Dermis microvascular lymphatic vessel endothelial cell (primary cell): ENCODE measurements around the gene SPTB. TPM values are rescaled to one million over a fixed set of nuclear protein-coding genes. Genes with fewer than 3 reads are reported as not detected.

Experiments used
- DNase-seq, 2 donors: peaks; one replicate each; pipeline versions ENCODE4 v3.0.0 to v3.0.0-alpha.2; 2010; ENCODE audit warnings: low read depth in 2 of 2
- total RNA-seq: library from RNA; depleted of rRNA; stranded (reverse); fragments of >200 nt; gene quantifications from 2 replicates; pipeline ENCODE4 v1.2.1, GENCODE V29; 2014

The SPTB gene
- total RNA-seq, 1 donor from 2014 or later = 0.13 TPM

DNA sequence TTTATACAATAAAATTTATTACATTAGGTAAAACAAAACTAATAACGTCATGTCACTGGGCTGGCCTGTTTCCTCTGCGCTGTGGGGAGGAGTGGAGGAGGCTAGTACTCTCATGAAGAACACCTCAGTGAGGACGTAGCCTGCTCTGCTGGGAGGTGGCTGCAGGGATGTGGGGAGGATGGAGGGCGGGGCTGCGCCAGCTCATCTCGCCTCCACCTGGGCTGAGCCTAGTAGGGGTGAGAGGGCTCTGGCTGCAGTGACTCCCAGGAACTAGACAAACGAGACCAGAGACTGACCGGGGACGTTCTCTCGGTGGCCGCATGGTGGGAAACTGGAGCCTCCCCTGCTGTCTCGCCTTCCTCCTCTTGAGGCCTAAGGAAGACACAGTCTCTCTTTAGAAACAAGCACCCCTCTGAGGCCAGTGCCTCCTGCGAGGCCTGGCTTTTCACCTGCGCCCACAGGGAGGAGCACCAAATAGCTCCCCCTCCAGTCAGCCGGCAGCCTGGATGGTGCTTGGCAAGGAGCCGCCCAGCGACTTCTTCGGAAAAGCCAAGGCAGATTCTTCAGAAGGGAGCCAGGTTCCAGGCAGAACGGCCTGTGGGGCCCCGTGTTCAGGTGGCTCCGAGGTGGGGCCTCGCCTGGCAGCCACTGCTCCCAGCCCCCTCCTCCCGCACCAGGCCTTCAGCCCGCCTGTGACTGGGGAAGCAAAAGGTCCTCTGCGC lies 113.1 kb downstream of the SPTB start:
- DNase-seq = no peak

DNA sequence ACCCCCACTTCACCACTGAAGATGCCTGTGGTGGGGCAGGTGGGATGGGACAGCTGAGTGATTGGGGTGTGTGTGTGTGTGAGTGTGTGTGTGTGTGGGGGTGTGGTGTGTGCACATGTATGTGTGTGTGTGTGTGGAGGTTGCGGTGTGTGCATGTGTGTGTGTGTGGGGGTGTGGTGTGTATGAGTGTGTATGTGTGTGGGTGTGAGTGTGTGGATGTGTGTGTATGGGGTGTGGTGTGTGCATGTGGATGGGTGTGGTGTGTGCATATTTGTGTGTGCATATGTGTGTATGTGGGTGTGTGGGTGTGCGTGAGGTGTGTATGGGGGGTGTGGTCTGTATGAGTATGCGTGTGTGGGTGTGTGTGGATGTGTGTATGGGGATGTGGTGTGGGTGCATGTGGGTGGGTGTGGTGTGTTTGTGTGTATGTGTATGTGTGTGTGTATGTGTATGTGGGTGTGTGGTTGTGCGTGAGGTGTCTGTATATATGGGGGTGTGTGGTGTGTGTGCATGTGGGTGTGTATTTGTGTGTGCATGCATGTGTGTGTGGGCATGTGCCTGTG lies 113.9 kb downstream of the SPTB start:
- no peak for DNase-seq

DNA sequence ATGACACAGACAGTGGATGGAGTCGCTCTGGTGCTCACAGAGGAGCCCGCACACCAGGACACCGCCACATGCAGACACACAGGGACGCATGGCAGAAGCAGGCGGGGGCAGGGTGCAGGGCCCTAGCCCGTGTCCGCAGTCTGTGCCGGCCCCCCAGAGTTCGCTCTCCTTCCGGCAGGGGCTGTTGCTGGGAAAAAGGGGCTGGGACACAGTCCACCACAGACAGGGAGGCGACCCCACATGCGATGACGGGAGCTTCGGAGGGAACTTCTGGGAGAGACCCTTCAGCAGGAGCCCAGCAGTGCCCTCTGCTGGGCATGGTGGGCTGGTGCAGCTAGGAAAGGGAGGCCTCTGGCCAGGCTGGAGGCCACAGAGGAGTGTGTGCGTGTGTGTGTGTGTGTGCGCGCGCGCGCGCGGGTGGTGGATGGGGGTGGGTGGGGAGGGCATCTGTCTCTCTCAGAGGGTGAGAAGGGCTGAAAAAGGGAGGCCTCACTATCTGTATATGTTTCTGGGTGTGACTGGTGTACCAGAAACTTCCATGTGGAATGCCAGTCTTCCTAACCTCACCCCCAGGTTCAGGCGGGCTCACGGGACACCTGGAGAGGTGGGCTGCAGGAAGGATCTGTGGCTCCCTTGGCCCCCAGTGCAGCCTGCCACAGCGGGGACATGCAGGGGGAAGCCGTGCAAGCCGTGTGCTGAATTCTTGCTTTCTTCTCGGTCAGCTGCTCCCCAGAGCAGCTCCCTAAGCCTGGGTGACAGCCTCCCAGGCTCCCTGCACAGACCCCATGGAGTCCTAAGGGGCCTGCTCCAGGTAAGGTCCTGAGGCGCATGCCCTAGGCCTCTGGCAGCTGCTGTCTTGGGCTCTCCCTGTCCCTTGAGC lies 114.8 kb downstream of the SPTB start:
- peak in 1 of 2 donors; percentile 71 for DNase-seq

DNA sequence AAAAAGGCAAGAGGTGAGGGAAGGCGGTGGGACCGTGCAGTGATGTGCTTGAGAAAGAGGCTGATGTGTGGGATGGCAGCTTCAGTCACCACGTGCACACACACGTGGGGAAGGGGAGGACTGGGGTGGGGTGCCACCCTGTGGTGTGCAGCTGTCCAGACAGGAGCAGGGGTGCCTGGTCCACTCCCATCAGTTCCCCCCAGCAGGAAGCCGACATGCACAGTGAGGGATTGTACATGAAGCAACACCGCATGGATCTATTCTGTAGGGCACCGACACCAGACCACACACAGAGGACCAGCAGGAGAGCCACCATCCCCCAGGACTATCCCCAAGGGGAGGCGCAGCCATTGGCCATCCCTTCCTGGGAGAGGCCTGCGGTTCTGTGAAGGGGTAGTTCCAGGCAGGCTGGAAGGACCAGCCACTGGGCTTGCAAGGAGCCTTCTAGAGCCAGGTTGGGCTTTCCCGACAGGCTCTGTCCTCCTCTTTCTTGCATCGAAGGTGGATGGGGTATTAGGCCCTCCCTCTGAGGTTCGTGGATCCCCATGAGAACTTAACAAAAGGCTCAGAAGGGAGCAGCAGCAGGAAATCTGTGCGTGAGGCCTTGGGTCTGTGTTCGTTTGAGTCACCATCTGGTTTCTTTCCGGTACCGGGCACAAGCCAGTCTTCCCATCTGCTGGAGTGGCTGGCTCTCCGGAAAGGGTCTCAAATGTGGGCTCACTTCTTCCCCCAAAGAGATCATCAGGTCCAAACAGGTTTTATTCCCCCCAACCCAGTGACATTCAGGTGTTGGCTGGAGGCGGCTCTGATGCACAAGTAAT lies 115.7 kb downstream of the SPTB start:
- DNase-seq = peak in 1 of 2 donors; percentile 54

DNA sequence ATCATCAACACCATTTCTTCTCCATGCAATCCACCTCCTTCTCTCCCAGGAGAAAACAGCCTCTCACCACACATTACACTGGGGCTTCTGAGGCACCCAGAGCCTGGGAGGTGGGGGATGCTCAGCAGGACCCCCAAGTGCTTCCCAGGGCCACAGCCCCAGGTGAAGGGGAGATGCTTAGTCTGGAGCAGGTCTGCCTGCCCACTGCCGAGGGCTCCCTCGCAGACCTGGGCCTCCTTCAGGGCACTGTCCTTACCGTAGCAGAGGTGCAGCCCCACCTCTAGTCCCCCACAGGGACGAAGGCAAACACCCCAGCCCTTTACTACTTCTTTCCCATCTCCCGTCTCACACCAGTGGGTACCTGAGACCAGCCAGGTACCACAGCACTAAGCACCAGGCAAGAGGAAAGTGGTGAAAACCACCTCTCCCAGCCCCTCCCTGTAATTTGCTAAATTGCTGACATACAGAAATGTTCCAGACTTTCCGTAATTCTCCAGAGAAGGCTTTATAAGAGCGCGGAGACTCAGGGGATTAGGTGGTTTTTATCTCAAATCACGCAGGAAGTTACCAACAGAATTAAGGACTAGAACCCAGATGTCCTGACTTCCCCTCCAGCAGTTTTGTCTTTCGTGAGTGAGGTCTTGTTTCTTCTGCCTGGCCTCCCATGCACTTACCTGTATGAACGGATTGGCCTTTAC lies 116.5 kb downstream of the SPTB start:
- DNase-seq = no peak

DNA sequence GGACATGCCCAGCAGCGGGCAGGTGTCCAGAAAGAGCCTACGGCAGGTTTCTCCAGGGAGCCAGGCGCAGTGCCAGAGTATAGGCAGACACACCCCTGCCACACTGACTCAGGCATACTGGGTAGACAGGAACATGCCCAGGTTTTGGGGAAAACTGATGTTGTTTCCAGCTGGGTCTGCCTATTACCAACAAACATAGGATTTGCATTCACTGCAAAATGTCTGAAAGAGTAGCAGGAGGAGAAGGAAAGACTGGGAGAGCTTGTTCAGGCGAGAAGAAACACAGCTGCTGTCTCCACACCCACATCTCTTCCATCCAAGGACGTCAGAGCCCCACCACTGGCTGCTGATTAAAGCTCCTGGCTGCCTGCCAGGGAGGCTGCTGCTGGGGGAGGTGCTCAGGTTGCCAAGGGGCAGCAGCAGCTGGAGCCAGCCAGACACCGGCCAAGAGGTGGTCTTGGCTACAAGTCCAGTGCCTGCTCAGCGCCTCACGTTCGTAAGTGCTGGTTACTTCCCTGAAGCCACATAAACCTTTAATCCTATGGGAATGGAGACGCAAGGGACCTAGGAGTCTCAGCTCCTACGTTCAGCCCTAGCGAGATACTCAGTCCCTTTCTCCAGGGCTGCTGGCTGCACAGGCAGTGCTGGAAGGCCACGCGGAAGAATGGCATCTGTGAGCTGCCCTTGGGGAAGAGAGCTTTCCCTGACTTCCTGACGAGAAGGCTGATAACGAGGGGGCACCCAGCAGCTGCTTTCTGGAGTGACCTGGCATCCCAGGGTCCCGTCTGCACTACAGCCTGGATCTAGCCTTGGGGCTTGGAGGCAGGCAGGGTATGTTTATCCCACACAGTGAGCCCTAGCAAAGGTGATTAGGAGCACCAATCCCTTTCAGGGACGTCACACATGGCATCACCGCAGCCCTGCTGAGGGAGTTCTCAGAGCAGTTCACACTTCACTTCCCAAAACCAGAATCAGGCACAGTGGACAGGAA lies 117.4 kb downstream of the SPTB start:
- peak in 1 of 2 donors; percentile 79 for DNase-seq

DNA sequence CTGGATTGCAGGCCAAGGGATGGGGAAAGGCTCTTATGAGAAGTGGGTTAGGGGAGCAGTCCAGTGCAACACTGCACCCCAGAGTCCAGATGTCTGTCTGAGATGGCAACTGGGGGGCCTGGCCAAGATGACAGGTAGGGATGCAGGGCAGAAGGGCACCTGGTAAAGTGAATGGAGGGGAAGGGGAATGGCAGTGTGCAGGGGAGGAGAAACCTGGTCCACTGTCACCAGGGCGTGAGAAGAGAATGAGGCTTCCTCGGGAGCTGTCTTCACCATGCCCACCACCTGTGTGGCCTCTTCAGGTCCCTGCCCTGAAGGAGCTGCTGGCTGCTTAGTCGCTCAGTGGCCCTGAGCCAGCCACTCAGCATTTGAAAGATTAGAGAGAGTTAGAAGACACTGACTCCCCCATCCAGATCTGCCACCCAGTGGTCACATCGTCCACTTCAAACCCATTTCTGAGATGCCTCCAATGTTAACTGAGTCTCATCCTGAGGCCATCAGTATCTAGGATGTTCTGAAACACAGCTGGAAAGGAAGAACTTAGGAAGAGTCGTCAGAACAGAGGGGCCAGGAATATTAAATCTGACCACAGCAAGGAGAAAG lies 118.2 kb downstream of the SPTB start:
- DNase-seq = no peak

DNA sequence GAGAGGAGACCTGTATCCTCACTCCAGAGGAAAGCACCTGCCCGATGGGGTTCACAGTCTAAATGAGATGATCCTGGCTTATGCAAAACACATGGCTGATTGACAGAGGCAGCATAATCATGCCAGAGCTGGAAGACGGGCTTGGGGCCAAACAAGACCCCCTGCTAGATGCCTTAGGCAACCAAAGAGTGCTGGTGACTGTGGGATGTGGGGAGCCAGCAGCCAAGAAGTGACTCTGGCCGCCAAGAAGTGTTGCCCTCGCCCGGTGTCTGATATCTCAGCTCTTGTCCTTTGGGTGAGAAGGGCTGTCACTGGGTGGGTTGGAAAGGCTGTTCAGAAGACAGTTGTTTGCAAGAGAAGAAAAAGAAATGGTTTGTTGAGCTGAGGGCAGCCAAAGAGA lies 118.8 kb downstream of the SPTB start:
- no peak for DNase-seq

DNA sequence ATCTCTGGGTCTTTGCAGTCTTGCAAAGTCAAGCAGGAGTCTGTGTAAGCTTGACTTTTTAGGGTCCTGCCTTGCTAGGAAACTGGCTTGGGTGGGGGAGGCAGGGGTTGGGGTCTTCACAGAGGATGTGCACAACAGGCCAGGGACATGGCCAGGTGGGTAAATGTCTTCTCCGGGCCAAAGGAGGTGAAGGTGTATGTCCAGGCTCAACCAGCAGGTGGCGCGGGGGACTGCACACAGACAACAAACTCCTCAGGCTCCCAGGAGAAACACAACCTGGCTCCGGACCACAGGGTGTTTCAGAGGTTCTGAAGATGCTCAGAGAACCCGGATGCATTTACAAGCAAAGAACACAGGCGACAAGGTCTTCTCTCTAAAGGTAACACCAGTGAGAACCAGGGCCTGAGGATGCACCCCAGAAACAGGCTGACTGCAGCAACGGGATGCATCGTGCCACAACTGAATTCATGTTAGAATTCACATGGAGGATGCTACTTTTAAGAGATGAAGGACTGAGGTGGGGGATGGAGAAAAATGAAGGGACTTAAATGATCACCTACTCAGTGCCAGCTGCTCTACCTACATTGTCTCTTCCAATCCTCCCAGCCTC lies 119.5 kb downstream of the SPTB start:
- DNase-seq = peak in 1 of 2 donors; percentile 43

DNA sequence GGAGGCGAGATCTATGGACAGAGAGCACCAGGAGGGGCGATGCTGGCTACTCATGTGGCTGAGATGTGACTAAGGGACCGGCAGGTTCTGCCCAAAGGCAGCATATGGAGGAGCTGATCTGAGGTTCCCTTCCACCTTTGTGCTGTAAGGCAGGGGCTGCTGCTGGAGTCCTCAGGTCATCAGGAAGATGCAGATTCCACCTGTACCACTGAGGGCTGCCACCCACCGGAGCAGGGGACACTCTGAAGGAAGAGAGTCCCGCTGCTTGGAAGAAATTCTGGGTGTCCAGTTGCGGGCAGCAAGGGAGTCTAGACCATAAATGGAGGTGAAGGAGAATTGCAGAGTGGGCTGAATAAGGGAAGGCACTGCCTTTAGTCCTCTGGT lies 120.2 kb downstream of the SPTB start:
- DNase-seq = no peak

DNA sequence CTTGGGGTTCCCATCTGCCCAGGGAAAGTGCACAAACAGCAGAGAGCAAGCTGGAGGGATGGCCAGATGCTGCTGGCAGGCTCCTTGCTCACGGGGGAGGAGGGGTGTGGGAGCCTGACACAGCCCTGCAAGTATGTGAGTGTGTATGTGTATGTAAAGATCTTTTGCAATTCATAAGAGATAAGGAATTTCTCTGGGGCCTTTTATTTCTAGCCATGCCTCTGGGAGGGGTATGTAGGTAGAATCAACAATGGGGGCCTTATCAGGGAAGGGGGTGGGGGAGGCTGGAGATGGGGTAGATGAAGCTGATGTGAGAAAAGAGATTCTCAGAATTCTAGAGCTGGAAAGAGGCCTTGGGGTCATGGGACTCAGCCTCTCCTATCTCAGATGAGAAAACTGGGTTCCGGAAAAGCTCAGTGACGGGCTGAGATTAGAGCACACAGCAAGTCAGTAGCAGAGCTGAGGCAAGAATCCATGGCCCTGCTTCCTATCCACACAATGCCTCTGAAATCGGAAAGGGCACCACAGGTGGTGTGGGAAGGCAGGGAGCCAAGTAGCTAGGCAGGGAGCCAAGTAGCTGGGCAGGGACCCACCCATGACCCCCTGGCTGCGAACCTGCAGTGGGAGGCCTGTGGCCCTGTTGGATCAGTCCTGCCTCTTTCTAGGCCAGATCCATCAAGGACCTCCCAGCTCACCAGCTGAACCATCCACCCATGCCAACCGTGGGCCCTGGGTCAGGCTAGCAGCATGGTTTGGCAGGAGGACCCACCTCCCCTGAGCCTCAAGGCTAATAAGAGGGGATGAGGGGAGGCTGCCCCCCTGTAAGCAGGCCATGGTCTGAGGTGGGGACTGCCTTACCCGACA lies 120.8 kb downstream of the SPTB start:
- no peak for DNase-seq

DNA sequence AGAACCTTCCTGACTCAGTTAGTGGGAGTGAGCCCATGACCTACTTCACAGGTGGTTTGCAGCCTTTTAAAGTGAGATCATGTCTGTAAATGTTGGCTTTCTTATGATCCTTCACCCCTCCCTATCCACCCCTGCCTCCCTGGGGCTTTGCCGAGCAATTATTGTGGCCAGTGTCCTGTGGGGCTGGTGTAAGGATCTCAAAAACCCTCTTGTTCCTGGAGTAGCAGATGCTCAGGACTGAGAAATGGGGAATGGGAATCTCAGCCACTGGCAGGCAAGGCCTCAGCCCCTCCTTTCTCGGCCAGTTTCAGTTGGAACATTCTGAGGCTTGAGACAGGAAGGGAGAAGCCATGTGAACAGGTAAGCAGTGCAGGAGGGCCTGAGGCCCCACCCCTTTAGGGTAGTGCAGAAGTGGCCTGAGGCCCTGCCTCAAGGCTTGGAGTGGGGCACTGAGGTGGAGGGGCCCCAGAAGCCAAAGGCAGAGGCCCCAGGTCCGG lies 121.6 kb downstream of the SPTB start:
- no peak for DNase-seq

DNA sequence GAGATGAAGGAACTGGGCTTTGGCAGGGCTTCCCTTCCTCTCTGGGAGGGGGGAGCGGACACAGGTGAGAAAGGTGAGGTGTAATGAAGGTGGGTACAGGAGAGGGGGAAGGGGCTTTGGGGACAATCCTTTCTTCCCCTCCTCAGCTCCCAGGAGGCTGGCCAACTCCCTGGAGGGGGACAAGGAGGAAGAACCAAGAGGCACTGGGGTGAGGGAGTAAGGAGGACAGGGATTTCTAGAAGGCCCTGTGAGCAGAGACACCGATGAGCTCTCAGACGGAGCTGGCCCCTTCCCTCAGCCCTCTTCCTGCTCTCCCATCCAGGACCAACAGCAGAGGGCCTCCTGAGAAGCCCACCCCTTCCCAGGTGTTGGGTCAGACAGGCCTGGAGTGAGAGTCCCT lies 122.1 kb downstream of the SPTB start:
- no peak for DNase-seq

DNA sequence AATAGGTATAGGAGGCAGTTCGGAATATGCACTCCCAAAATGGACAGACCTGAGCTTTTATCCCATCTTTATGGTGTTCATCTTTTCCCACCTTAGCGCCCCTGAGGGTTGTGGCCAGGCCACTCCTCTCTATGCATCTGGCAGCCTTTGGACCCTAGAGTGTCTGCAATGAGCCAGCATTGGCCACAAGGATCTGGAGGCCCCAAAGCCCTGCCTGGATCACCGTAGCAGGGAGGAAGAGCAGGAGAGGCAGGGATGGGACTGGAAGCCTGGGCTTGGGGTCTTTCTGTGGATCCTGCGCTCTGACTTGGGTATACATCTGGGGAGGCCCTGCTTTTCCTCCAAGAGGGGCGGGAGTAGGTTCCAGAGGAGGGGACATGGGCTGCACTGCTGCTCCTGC lies 123.0 kb downstream of the SPTB start:
- no peak for DNase-seq

DNA sequence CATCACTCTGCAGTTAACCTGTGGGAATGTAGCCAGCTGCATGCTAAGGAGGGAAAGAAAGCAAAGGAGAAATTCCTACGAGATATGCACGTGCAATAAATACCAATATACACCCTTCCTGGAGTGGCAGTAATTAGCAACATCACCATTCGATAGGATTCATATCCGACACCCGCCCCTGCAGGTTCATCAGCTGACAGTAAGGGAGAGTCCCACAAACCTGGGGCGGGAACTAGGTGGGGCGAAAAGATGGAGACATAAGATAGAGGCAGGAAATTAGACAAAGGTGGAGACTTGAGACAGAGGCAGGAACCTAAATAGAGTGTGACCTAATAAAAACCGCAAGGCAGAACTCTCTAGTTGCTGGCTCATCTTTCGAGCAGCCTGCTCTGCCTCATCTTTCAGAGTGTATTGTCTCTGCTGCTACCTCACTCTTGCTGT lies 123.9 kb downstream of the SPTB start:
- DNase-seq = no peak

DNA sequence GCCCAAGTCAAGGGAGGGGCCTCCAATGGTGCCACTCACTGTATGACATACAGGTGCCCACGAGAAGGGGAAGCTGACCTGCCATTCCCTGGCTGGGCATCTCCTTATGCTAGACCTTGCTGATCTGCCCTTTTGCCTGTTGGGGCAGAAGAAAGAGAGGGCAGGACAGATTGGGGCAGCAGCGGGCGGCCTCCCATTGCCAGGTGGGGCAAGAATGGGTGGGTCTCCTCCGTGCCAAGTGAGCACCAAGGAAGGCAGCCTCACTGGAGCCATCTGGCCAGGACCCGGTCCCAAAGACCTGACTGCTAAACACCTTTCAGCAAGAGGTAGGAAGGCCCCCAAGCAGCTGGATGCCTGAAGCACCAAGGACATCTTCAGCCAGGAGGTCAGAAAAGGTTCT lies 125.0 kb downstream of the SPTB start:
- DNase-seq = no peak

DNA sequence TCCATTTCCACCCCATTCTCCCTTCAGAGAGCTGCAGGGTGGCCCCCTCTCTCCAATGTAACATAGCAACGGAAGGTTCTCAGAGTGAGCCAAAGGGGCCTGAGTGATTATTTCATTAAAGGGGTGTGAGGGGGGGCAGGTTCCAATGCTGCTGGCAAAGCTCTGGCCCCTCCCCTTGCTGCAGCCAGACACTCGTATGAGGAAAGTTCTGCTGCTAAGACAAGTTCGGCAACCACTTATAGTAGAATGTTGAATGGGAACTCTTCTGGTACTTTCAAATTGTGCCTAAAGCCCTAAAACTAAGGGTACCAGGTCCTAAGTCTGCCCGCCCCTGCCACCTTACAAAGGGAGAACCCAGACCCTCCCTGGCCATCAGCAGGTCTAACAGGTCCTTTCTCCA lies 125.7 kb downstream of the SPTB start:
- no peak for DNase-seq

DNA sequence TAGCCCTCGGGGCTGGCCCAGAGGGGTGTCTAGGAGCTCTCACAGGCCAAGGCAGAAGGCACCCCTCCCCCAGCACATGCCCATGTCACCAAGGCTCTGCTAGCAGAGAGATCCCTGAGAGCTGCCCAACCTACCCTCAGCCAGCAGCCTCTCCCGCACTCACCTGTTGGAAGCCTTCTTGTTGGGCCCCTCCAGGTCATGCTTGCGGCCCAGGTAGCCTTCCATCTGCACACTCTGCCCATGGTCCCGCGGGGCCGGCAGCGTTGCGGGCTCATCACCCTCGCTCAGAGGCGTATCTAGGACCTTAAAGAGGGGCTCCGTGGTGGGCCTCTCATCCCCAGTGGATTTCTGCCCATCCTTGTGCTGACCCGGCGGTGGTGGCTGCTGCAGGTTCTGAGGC lies 126.3 kb downstream of the SPTB start:
- DNase-seq = no peak
